ENCODE results near the gene EXOC5.

Gene EXOC5

DNA sequence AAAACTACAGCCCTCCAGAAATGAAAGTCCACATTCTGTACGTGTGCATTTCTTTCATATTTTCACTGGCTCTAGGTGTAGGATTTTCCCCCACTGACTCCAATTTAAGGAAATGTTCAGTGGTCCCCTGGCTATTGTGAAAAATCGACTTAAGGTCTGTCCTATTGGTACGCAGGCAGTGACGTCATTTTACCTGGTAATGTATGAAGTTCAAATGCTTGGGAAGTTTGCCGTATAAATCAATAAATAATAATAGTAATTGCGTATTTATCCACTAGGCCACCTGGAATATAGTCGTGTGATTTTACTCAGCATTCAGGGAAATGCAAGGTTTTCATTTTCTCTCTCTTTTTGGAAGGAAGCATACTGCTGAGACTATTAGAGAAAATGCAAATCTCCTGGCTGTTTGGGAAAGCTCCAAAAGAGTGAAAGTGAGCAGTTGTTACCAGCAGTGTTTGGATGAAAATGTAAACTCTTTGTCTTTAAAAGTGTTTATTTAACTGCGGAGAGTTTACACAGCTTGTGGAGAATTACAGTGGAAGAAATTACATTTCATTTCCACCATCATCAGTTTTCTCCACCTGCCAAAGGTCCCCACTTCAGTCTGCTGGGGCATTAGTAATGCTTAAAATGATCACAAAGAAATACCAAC, 107.0 kb downstream of the EXOC5 start:
- no peak for DNase-seq (ENCODE audit: low spot score)

DNA sequence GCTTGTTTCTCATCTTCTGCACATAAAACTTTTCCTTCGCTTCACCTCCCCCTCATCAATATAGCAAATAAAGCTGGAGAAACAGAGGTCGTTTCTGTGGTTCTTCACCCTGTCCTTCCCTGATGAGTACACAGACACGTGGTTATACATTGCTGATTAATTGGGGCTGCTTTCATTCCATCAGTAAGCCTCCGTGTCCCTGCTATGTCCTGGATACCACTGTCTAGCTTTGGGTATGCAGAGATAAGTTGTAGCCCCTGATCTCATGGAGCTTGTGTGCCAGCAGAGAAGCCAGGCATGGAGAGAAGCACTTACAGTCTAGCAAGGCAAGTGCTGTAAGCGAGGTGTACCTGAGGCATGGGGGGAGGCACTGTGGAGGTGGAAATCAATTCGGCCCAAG, 108.4 kb downstream of the EXOC5 start:
- DNase-seq (ENCODE audit: low spot score): no peak

DNA sequence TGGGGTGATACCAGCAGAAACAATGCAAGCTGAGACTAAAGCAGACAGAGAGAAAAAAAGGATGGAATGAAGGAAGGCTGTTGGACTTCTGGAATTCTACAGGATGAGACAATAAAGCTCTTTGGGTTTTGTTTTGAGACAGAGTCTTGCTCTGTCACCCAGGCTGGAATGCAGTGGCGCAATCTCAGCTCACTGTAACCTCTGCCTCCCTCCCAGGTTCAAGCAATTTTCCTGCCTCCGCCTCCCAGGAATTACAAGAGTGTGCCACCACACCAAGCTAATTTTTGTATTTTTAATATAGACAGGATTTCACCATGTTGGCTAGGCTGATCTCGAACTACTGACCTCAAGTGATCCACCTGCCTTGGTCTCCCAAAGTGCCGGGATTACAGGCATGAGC, 115.4 kb downstream of the EXOC5 start:
- DNase-seq (ENCODE audit: low spot score): no peak

All from AG20443 (cell line).